Hematopoietic multipotent progenitor cell treated with erythropoietin and hydrocortisone succinate and interleukin-3 and kit ligand, for 4 days (in vitro differentiated cells): ENCODE results near the gene ABCA2.

ENCODE experiments used
- DNase-seq: peaks from one replicate; pipeline ENCODE4 v3.0.0-alpha.2; 2015

ABCA2 gene

GRCh38 chr9:137028263-137029057 is 423 bp upstream of the ABCA2 start:
- DNase-seq = peak; percentile 81

- DNase-seq = no peak
Measured at GRCh38 chr9:137026828-137027227, 1.2 kb downstream of the ABCA2 start.

GRCh38 chr9:137026384-137026783 is 1.7 kb downstream of the ABCA2 start:
- no peak for DNase-seq

- DNase-seq = peak; percentile 39
Measured at GRCh38 chr9:137025517-137025966, 2.5 kb downstream of the ABCA2 start.

GRCh38 chr9:137023583-137023991 is 4.5 kb downstream of the ABCA2 start:
- no peak for DNase-seq

GRCh38 chr9:137023157-137023556 is 4.9 kb downstream of the ABCA2 start:
- DNase-seq = no peak

GRCh38 chr9:137022662-137023008 is 5.4 kb downstream of the ABCA2 start:
- DNase-seq = no peak

- DNase-seq = peak; percentile 95
Measured at GRCh38 chr9:137021979-137022661, 5.9 kb downstream of the ABCA2 start.

- DNase-seq = no peak
Measured at GRCh38 chr9:137021568-137021978, 6.5 kb downstream of the ABCA2 start.

GRCh38 chr9:137020771-137021567 is 7.1 kb downstream of the ABCA2 start:
- DNase-seq = no peak

GRCh38 chr9:137019891-137020683 is 8.0 kb downstream of the ABCA2 start:
- DNase-seq = no peak

- no peak for DNase-seq
Measured at GRCh38 chr9:137018761-137019559, 9.1 kb downstream of the ABCA2 start.

- DNase-seq = no peak
Measured at GRCh38 chr9:137017791-137018497, 10.1 kb downstream of the ABCA2 start.

GRCh38 chr9:137017071-137017470 is 11.0 kb downstream of the ABCA2 start:
- no peak for DNase-seq

GRCh38 chr9:137016436-137016835 is 11.6 kb downstream of the ABCA2 start:
- DNase-seq = no peak

- DNase-seq = no peak
Measured at GRCh38 chr9:137015976-137016375, 12.1 kb downstream of the ABCA2 start.

- no peak for DNase-seq
Measured at GRCh38 chr9:137015540-137015930, 12.5 kb downstream of the ABCA2 start.

GRCh38 chr9:137014776-137015539 is 13.1 kb downstream of the ABCA2 start:
- no peak for DNase-seq

- no peak for DNase-seq
Measured at GRCh38 chr9:137014166-137014565, 13.9 kb downstream of the ABCA2 start.

- DNase-seq = no peak
Measured at GRCh38 chr9:137013571-137013940, 14.5 kb downstream of the ABCA2 start.
